ENCODE data around the gene LMAN2L. TPM values are rescaled to one million over a fixed set of nuclear protein-coding genes. Genes with fewer than 3 reads are reported as not detected.

The LMAN2L gene
- total RNA-seq, 1 experiment from 2014 or later = 12.0 TPM

DNA sequence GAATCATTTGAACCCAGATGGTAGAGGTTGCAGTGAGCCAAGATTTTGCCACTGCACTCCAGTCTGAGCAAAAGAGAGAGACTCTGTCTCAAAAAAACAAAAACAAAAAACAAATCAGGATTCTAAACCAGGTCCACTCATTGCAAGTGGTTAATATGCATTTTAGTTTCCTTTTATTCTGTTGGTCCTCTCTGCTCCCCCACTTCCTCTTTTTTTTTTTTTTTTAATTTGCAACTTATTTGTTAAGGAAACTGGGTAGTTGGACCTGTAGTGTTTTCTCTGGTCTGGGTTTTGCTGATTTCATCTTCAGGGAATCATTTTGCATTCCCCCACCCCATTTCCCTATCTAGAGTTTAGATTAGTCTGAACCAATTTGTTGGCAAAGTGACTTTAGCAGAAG lies 83.3 kb downstream of the LMAN2L start:
- no peak for DNase-seq (ENCODE audit: low spot score)

Other genes with a start within 250 kb of the LMAN2L start
- gene NEURL3, start 234.7 kb downstream of the LMAN2L start, total RNA-seq (2014; rRNA removed; shearing (Covaris generic)) = 3.8 and 4.3 TPM in 2 replicates
- 2.5 and 3.2 TPM in 2 replicates for gene ARID5A, start 203.3 kb downstream of the LMAN2L start, total RNA-seq (2014; rRNA removed; shearing (Covaris generic))
- 21.9 and 31.3 TPM in 2 replicates for gene KANSL3, start 101.8 kb downstream of the LMAN2L start, total RNA-seq (2014; rRNA removed; shearing (Covaris generic))
- 0.05 TPM in 1 of 2 replicates, not detected in the other for gene FER1L5, start 97.3 kb downstream of the LMAN2L start, total RNA-seq (2014; rRNA removed; shearing (Covaris generic))
- gene CNNM4, start 20.8 kb upstream of the LMAN2L start, total RNA-seq (2014; rRNA removed; shearing (Covaris generic)) = 10.3 and 11.9 TPM in 2 replicates
- 21.2 and 24.9 TPM in 2 replicates for gene CNNM3, start 76.2 kb upstream of the LMAN2L start, total RNA-seq (2014; rRNA removed; shearing (Covaris generic))
- 3.5 and 4.1 TPM in 2 replicates for gene ANKRD23, start 104.0 kb upstream of the LMAN2L start, total RNA-seq (2014; rRNA removed; shearing (Covaris generic))
- gene ANKRD39, start 118.0 kb upstream of the LMAN2L start, total RNA-seq (2014; rRNA removed; shearing (Covaris generic)) = 26.8 and 31.7 TPM in 2 replicates
- 8.6 and 8.8 TPM in 2 replicates for gene SEMA4C, start 130.0 kb upstream of the LMAN2L start, total RNA-seq (2014; rRNA removed; shearing (Covaris generic))
- gene FAM178B, start 246.5 kb upstream of the LMAN2L start, total RNA-seq (2014; rRNA removed; shearing (Covaris generic)) = not detected in 2 replicates